HEK293 (cell line): Measurements from ENCODE around the gene TRMT61A.

ENCODE experiments used
- CTCF ChIA-PET: fragments of 350-600 bp; formaldehyde crosslinking; extraction: SDS; loops from one replicate; lab custom pipeline; 2021; ENCODE audit warnings: antibody characterized with exemption; lab: Yijun Ruan, JAX
- POLR2A ChIA-PET: fragments of 300-600 bp; formaldehyde crosslinking; extraction: SDS; loops from one replicate; lab custom pipeline; 2020; ENCODE audit warnings: antibody characterized with exemption, inconsistent platforms; lab: Yijun Ruan, JAX
- H3K27ac ChIP-seq: fragments of 200-500 bp; sonication (Bioruptor generic); 2 replicates; pipeline ENCODE4 v1.5.1; 2014; ENCODE audit warnings: low read depth, low read length, control low read depth, inconsistent platforms; ENCODE audit errors: extremely low read depth
- H3K36me3 ChIP-seq, 2 experiments: fragments of 200-500 bp in 1 of 2; sonication (Bioruptor generic) in 1 of 2; 1 replicate in 1 of 2; 2 replicates in 1 of 2; pipeline ENCODE4 v1.5.1; 2014 to 2017; ENCODE audit warnings: inconsistent platforms in 2 of 2, low read length in 2 of 2; ENCODE audit not compliant: control insufficient read depth in 2 of 2, insufficient read depth in 1 of 2
- H3K4me1 ChIP-seq: fragments of 200-500 bp; sonication (Bioruptor generic); 2 replicates; pipeline ENCODE4 v1.5.1; 2014; ENCODE audit warnings: mild to moderate bottlenecking, low read length, inconsistent platforms; ENCODE audit not compliant: control insufficient read depth, insufficient read depth
- H3K4me3 ChIP-seq: 2 replicates; pipeline ENCODE4 v1.5.1; 2011; ENCODE audit warnings: low read depth, mild to moderate bottlenecking, control low read depth, low read length, moderate library complexity
- H3K9me3 ChIP-seq: fragments of 200-500 bp; sonication (Bioruptor generic); 2 replicates; pipeline ENCODE4 v1.5.1; 2014; ENCODE audit warnings: low read depth, low read length, inconsistent platforms; ENCODE audit not compliant: control insufficient read depth, insufficient read depth
- HOXC10 ChIP-seq: sonication (generic); formaldehyde crosslinking; IDR thresholded peaks from 2 replicates; pipeline ENCODE4 v1.8.1; 2023; ENCODE audit warnings: mild to moderate bottlenecking, missing genetic modification reagents
- KLF9 ChIP-seq: fragments of 450-650 bp; formaldehyde crosslinking; IDR thresholded peaks from 2 replicates; pipeline ENCODE4 v1.5.1; 2016; ENCODE audit warnings: missing biosample characterization, missing genetic modification characterization, low read depth
- OSR2 ChIP-seq: fragments of 450-650 bp; formaldehyde crosslinking; IDR thresholded peaks from 2 replicates; pipeline ENCODE4 v1.5.1; 2016; ENCODE audit warnings: missing biosample characterization, missing genetic modification characterization
- SP3 ChIP-seq: fragments of 450-650 bp; formaldehyde crosslinking; IDR thresholded peaks from 2 replicates; pipeline ENCODE4 v1.5.1; 2016; ENCODE audit warnings: missing biosample characterization, missing genetic modification characterization
- ZBTB20 ChIP-seq: fragments of 450-650 bp; formaldehyde crosslinking; IDR thresholded peaks from 2 replicates; pipeline ENCODE4 v1.5.1; 2016; ENCODE audit warnings: missing biosample characterization, missing genetic modification characterization
- ZBTB48 ChIP-seq: fragments of 450-650 bp; formaldehyde crosslinking; IDR thresholded peaks from 2 replicates; pipeline ENCODE4 v1.5.1; 2016; ENCODE audit warnings: missing biosample characterization, missing genetic modification characterization
- ZBTB8A ChIP-seq: fragments of 450-650 bp; formaldehyde crosslinking; IDR thresholded peaks from 2 replicates; pipeline ENCODE4 v1.5.1; 2016; ENCODE audit warnings: missing biosample characterization, missing genetic modification characterization
- ZNF10 ChIP-seq: fragments of 450-650 bp; formaldehyde crosslinking; IDR thresholded peaks from 2 replicates; pipeline ENCODE4 v1.5.1; 2017; ENCODE audit warnings: missing biosample characterization, missing genetic modification characterization
- ZNF629 ChIP-seq: fragments of 450-650 bp; formaldehyde crosslinking; IDR thresholded peaks from 2 replicates; pipeline ENCODE4 v1.5.1; 2017; ENCODE audit warnings: missing biosample characterization, missing genetic modification characterization
- ZNF777 ChIP-seq: fragments of 450-650 bp; formaldehyde crosslinking; IDR thresholded peaks from 2 replicates; pipeline ENCODE4 v1.5.1; 2017; ENCODE audit warnings: missing biosample characterization, missing genetic modification characterization, borderline replicate concordance
- ZXDB ChIP-seq: fragments of 450-650 bp; formaldehyde crosslinking; IDR thresholded peaks from 2 replicates; pipeline ENCODE4 v1.5.1; 2016; ENCODE audit warnings: missing biosample characterization, missing genetic modification characterization
- TF ChIP-seq, protein P1 (sequence below): fragments of 450-650 bp; formaldehyde crosslinking; IDR thresholded peaks from 2 replicates; pipeline ENCODE4 v1.5.1; 2016; ENCODE audit warnings: missing biosample characterization, missing genetic modification characterization
- TF ChIP-seq, protein P2 (sequence below): fragments of 450-650 bp; formaldehyde crosslinking; IDR thresholded peaks from 2 replicates; pipeline ENCODE4 v1.5.1; 2016; ENCODE audit warnings: missing biosample characterization, missing genetic modification characterization
- TF ChIP-seq, protein P3 (sequence below): fragments of 450-650 bp; formaldehyde crosslinking; conservative IDR thresholded peaks from 2 replicates; pipeline ENCODE4 v1.5.1; 2016; ENCODE audit warnings: low read depth, missing biosample characterization, missing genetic modification characterization
- TF ChIP-seq, protein P4 (sequence below): fragments of 450-650 bp; formaldehyde crosslinking; IDR thresholded peaks from 2 replicates; pipeline ENCODE4 v1.5.1; 2016; ENCODE audit warnings: missing biosample characterization, missing genetic modification characterization
- TF ChIP-seq, protein P5 (sequence below): fragments of 450-650 bp; formaldehyde crosslinking; IDR thresholded peaks from 2 replicates; pipeline ENCODE4 v1.5.1; 2016; ENCODE audit warnings: missing biosample characterization, missing genetic modification characterization

Gene TRMT61A

DNA sequence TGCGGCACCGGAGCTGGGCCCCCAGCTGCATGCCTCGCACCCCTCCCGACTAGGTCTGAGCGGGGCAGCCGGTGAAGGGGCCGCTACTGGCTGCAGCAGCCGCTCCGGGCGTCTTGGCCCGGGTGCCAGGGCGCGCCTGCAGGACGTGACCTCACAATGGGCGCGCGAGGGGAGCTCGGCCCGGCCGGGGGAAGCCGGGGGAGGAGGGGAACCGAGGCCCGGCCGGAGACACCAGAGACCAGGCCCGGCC lies 33.1 kb downstream of the TRMT61A start:
- TF ChIP-seq, protein P1, sequence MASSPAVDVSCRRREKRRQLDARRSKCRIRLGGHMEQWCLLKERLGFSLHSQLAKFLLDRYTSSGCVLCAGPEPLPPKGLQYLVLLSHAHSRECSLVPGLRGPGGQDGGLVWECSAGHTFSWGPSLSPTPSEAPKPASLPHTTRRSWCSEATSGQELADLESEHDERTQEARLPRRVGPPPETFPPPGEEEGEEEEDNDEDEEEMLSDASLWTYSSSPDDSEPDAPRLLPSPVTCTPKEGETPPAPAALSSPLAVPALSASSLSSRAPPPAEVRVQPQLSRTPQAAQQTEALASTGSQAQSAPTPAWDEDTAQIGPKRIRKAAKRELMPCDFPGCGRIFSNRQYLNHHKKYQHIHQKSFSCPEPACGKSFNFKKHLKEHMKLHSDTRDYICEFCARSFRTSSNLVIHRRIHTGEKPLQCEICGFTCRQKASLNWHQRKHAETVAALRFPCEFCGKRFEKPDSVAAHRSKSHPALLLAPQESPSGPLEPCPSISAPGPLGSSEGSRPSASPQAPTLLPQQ: peak; percentile 40; the same call in 1 of the 2 replicates
- TF ChIP-seq, protein P2, sequence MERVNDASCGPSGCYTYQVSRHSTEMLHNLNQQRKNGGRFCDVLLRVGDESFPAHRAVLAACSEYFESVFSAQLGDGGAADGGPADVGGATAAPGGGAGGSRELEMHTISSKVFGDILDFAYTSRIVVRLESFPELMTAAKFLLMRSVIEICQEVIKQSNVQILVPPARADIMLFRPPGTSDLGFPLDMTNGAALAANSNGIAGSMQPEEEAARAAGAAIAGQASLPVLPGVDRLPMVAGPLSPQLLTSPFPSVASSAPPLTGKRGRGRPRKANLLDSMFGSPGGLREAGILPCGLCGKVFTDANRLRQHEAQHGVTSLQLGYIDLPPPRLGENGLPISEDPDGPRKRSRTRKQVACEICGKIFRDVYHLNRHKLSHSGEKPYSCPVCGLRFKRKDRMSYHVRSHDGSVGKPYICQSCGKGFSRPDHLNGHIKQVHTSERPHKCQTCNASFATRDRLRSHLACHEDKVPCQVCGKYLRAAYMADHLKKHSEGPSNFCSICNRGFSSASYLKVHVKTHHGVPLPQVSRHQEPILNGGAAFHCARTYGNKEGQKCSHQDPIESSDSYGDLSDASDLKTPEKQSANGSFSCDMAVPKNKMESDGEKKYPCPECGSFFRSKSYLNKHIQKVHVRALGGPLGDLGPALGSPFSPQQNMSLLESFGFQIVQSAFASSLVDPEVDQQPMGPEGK (tag by site-specific recombination): peak; percentile 46
- TF ChIP-seq, protein P3, sequence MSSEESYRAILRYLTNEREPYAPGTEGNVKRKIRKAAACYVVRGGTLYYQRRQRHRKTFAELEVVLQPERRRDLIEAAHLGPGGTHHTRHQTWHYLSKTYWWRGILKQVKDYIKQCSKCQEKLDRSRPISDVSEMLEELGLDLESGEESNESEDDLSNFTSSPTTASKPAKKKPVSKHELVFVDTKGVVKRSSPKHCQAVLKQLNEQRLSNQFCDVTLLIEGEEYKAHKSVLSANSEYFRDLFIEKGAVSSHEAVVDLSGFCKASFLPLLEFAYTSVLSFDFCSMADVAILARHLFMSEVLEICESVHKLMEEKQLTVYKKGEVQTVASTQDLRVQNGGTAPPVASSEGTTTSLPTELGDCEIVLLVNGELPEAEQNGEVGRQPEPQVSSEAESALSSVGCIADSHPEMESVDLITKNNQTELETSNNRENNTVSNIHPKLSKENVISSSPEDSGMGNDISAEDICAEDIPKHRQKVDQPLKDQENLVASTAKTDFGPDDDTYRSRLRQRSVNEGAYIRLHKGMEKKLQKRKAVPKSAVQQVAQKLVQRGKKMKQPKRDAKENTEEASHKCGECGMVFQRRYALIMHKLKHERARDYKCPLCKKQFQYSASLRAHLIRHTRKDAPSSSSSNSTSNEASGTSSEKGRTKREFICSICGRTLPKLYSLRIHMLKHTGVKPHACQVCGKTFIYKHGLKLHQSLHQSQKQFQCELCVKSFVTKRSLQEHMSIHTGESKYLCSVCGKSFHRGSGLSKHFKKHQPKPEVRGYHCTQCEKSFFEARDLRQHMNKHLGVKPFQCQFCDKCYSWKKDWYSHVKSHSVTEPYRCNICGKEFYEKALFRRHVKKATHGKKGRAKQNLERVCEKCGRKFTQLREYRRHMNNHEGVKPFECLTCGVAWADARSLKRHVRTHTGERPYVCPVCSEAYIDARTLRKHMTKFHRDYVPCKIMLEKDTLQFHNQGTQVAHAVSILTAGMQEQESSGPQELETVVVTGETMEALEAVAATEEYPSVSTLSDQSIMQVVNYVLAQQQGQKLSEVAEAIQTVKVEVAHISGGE (tag by site-specific recombination): peak; percentile 58; the same call in 1 of the 2 replicates
- TF ChIP-seq ZXDB (tag by site-specific recombination) (peak; percentile 23), OSR2 (peak; percentile 24; the same call in 1 of the 2 replicates), HOXC10 (CRISPR knock-in tag) (no peak), ZNF10 (tag by site-specific recombination) (peak; percentile 54; the same call in 1 of the 2 replicates), ZNF777 (tag by site-specific recombination) (no peak), SP3 (0 out of 2 replicates have a peak, but pooled peaks have one; percentile 3), ZBTB20 (tag by site-specific recombination) (peak; percentile 78; the same call in 1 of the 2 replicates), KLF9 (0 out of 2 replicates have a peak, but pooled peaks have one; percentile 3), ZNF629 (tag by site-specific recombination) (0 out of 2 replicates have a peak, but pooled peaks have one; percentile 7), ZBTB8A (tag by site-specific recombination) (peak; percentile 86), ZBTB48 (0 out of 2 replicates have a peak, but pooled peaks have one; percentile 19)
- TF ChIP-seq, protein P4, sequence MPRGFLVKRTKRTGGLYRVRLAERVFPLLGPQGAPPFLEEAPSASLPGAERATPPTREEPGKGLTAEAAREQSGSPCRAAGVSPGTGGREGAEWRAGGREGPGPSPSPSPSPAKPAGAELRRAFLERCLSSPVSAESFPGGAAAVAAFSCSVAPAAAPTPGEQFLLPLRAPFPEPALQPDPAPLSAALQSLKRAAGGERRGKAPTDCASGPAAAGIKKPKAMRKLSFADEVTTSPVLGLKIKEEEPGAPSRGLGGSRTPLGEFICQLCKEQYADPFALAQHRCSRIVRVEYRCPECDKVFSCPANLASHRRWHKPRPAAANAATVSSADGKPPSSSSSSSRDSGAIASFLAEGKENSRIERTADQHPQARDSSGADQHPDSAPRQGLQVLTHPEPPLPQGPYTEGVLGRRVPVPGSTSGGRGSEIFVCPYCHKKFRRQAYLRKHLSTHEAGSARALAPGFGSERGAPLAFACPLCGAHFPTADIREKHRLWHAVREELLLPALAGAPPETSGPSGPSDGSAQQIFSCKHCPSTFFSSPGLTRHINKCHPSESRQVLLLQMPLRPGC (tag by site-specific recombination): no peak
- TF ChIP-seq, protein P5, sequence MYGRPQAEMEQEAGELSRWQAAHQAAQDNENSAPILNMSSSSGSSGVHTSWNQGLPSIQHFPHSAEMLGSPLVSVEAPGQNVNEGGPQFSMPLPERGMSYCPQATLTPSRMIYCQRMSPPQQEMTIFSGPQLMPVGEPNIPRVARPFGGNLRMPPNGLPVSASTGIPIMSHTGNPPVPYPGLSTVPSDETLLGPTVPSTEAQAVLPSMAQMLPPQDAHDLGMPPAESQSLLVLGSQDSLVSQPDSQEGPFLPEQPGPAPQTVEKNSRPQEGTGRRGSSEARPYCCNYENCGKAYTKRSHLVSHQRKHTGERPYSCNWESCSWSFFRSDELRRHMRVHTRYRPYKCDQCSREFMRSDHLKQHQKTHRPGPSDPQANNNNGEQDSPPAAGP (tag by site-specific recombination): 0 out of 2 replicates have a peak, but pooled peaks have one; percentile 32
- H3K36me3 ChIP-seq: peaks cover 16 to 21% of the 10 kb centered on the region in 2 experiments
- peak overlapping the region; percentile 100 for H3K4me3 ChIP-seq
- ChIA-PET POLR2A (interaction anchor here (0.5 to 2.5 kb wide), 8 partner anchors 9 to 228 kb away, joined by 3 to 8 read pairs (median 4); partner anchors contain the start of genes CKB, EIF5, TRMT61A and XRCC3), CTCF (interaction anchor here (2.4 kb wide), 1 partner anchor 15 kb away, joined by 11 read pairs; no protein-coding TSS in a partner anchor)
- H3K4me1 ChIP-seq: peaks cover 36% of the 10 kb centered on the region
- no peaks in the 10 kb centered on the region for H3K9me3 ChIP-seq
- H3K27ac ChIP-seq: peak overlapping the region; percentile 96
